Nephron (organoid): ENCODE data around the gene TAB3.

ENCODE experiments used
- H3K27ac Mint-ChIP-seq, 3 experiments: 2 replicates each; pipeline ENCODE4 v1.8.0; 2020; ENCODE audit warnings: mixed read lengths in 3 of 3, mild to moderate bottlenecking in 2 of 3, moderate library complexity in 1 of 3
- H3K27me3 Mint-ChIP-seq: 2 replicates; pipeline ENCODE4 v1.8.0; 2021; ENCODE audit warnings: low read depth, mild to moderate bottlenecking, moderate library complexity, mixed read lengths
- H3K36me3 Mint-ChIP-seq: 2 replicates; pipeline ENCODE4 v1.8.0; 2020; ENCODE audit warnings: low read depth, mixed read lengths
- H3K4me1 Mint-ChIP-seq: 2 replicates; pipeline ENCODE4 v1.8.0; 2020; ENCODE audit warnings: mixed read lengths
- H3K4me3 Mint-ChIP-seq, 3 experiments: 2 replicates each; pipeline ENCODE4 v1.8.0; 2020; ENCODE audit warnings: mild to moderate bottlenecking in 3 of 3, mixed read lengths in 3 of 3, moderate library complexity in 2 of 3
- H3K9me3 Mint-ChIP-seq: 2 replicates; pipeline ENCODE4 v1.8.0; 2020; ENCODE audit warnings: mixed read lengths
- TF ChIP-seq, protein P1 (sequence below), 3 experiments: fragments of 200-600 bp; sonication (generic); IDR thresholded peaks; one replicate each; pipeline ENCODE4 v1.5.0; 2021; ENCODE audit warnings: antibody characterized with exemption in 3 of 3; ENCODE audit not compliant: unreplicated experiment in 3 of 3

The TAB3 gene

GRCh38 chrX:30814978-30815377 lies 74.1 kb downstream of the TAB3 start:
- Mint-ChIP-seq H3K4me3 (no peak overlapping the region), H3K27me3 (no peaks in the 10 kb centered on the region), H3K27ac (no peak overlapping the region), H3K36me3 (no peaks in the 10 kb centered on the region), H3K4me1 (no peaks in the 10 kb centered on the region), H3K9me3 (peaks cover 2% of the 10 kb centered on the region)
- TF ChIP-seq, protein P1, sequence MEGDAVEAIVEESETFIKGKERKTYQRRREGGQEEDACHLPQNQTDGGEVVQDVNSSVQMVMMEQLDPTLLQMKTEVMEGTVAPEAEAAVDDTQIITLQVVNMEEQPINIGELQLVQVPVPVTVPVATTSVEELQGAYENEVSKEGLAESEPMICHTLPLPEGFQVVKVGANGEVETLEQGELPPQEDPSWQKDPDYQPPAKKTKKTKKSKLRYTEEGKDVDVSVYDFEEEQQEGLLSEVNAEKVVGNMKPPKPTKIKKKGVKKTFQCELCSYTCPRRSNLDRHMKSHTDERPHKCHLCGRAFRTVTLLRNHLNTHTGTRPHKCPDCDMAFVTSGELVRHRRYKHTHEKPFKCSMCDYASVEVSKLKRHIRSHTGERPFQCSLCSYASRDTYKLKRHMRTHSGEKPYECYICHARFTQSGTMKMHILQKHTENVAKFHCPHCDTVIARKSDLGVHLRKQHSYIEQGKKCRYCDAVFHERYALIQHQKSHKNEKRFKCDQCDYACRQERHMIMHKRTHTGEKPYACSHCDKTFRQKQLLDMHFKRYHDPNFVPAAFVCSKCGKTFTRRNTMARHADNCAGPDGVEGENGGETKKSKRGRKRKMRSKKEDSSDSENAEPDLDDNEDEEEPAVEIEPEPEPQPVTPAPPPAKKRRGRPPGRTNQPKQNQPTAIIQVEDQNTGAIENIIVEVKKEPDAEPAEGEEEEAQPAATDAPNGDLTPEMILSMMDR (IDR thresholded peaks at IDR 0.05; ENCODE audit: unreplicated experiment in 3 of 3), result no peak

DNA sequence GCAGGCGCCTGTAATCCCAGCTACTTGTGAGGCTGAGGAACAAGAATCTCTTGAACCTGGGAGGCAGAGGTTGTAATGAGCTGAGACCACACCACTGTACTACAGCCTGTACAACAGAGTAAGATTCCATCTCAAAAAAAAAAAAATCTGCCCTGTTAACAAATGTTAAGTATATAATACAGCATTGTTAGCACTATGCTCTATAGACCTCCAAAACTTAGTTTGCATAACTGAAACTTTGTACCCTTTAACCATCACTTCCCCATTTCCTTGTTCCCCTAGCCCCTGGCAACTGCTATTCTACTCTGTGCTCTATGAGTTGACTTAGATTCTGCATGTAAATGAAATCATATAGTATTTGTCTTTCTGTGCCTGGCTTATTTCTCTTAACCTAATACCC lies 76.7 kb downstream of the TAB3 start:
- no peaks in the 10 kb centered on the region for H3K36me3 Mint-ChIP-seq
- H3K27me3 Mint-ChIP-seq, result no peaks in the 10 kb centered on the region
- H3K9me3 Mint-ChIP-seq, result peaks cover 4% of the 10 kb centered on the region
- no peak overlapping the region for H3K4me3 Mint-ChIP-seq
- no peak overlapping the region for H3K27ac Mint-ChIP-seq
- H3K4me1 Mint-ChIP-seq, result no peaks in the 10 kb centered on the region
- TF ChIP-seq, protein P1 (IDR thresholded peaks at IDR 0.05; ENCODE audit: unreplicated experiment in 3 of 3), result no peak

DNA sequence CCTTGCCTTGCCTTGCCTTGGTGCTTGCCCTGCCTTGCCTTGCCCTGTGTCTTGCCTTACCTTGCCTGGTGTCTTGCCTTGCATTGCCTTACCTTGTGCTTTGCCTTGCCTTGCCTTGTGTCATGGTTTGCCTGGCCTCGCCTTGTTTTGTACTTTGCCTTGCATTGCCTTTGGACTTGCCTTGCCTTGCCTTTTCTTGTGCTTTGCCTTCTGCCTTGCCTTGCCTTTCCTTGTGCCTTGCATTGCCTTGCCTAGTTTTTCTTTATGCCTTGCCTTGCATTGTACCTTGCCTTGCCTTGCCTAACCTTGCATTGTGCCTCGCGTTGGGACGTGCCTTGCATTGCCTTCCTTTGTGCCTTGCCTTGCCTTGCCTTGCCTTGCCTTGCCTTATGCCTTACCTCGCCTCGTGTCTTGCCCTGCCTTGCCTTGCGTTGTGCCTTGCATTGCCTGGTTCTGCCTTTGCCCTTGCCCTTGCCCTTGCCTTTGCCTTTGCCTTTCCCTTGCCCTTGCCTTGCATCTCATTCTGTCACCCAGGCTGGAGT lies 82.8 kb downstream of the TAB3 start:
- H3K36me3 Mint-ChIP-seq, result no peaks in the 10 kb centered on the region
- H3K27me3 Mint-ChIP-seq, result no peaks in the 10 kb centered on the region
- peaks cover 2% of the 10 kb centered on the region for H3K9me3 Mint-ChIP-seq
- H3K4me1 Mint-ChIP-seq, result no peaks in the 10 kb centered on the region
- H3K4me3 Mint-ChIP-seq, result no peak overlapping the region
- TF ChIP-seq, protein P1 (IDR thresholded peaks at IDR 0.05; ENCODE audit: unreplicated experiment in 3 of 3), result no peak
- H3K27ac Mint-ChIP-seq, result no peak overlapping the region

DNA sequence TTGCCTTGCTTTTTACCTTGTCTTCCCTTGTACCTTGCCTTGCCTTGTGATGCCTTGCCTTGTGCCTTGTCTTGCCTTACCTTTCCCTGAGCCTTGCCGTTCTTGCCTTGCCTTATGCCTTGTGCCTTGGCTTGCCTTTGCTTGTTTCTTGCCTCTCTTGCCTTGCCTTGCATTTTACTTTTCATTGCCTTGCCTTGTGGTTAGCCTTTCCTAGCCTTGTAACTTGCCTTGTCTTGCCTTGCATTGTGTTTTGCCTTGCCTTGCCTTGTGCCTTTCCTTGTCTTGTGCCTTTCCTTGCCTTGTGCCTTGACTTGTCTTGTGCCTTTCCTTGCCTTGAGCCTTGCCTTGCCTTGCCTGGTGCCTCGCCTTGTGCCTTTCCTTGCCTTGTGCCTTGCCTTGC lies 84.6 kb downstream of the TAB3 start:
- no peaks in the 10 kb centered on the region for H3K4me1 Mint-ChIP-seq
- H3K36me3 Mint-ChIP-seq, result no peaks in the 10 kb centered on the region
- H3K4me3 Mint-ChIP-seq, result no peak overlapping the region
- H3K27me3 Mint-ChIP-seq, result no peaks in the 10 kb centered on the region
- no peak overlapping the region for H3K27ac Mint-ChIP-seq
- TF ChIP-seq, protein P1 (IDR thresholded peaks at IDR 0.05; ENCODE audit: unreplicated experiment in 3 of 3), result no peak
- H3K9me3 Mint-ChIP-seq, result peaks cover 2% of the 10 kb centered on the region

GRCh38 chrX:30800901-30801300 lies 88.2 kb downstream of the TAB3 start:
- Mint-ChIP-seq H3K9me3 (peaks cover under 1% of the 10 kb centered on the region), H3K4me1 (no peaks in the 10 kb centered on the region), H3K27ac (no peak overlapping the region), H3K27me3 (no peaks in the 10 kb centered on the region), H3K36me3 (no peaks in the 10 kb centered on the region), H3K4me3 (no peak overlapping the region)
- TF ChIP-seq, protein P1 (IDR thresholded peaks at IDR 0.05; ENCODE audit: unreplicated experiment in 3 of 3), result no peak

DNA sequence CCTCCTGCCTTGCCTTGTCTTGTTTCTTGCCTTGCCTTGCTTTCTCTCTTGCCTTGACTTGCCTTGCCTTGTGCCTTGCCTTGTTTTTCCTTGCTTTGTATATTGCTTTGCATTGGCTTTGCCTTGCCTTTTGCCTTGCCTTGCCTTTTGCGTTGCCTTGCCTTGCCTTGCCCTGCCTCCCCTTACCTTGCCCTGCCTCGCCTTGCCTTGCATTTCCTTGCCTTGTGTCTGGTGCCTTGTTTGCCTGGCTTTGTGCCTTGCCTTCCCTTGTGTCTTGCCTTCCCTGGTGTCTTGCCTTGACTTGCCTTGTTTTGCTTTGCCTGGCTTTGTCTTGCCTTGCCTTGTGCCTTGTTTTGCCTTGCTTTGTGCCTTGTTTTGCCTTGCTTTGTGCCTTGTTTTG lies 89.7 kb downstream of the TAB3 start:
- H3K27ac Mint-ChIP-seq, result no peak overlapping the region
- H3K4me3 Mint-ChIP-seq, result no peak overlapping the region
- no peaks in the 10 kb centered on the region for H3K36me3 Mint-ChIP-seq
- peaks cover 3% of the 10 kb centered on the region for H3K9me3 Mint-ChIP-seq
- H3K27me3 Mint-ChIP-seq, result no peaks in the 10 kb centered on the region
- TF ChIP-seq, protein P1 (IDR thresholded peaks at IDR 0.05; ENCODE audit: unreplicated experiment in 3 of 3), result no peak
- no peaks in the 10 kb centered on the region for H3K4me1 Mint-ChIP-seq
